Colon (tissue), 2 donors: ENCODE data around the gene KATNAL1.

Experiments used
- FAIRE-seq: peaks from 2 replicates; lab custom pipeline; 2012; peaks lifted over from hg19 to GRCh38; lab: Jason Lieb, UNC
- donor health status: control.
- donor health status: control.

The KATNAL1 gene

GRCh38 chr13:30332456-30333143, 25.2 kb upstream of the KATNAL1 start:
- FAIRE-seq = no peak

GRCh38 chr13:30331331-30331771, 24.0 kb upstream of the KATNAL1 start:
- FAIRE-seq = no peak

- no peak for FAIRE-seq
Observed at GRCh38 chr13:30329009-30329585, 21.7 kb upstream of the KATNAL1 start.

GRCh38 chr13:30325668-30326067, 18.3 kb upstream of the KATNAL1 start:
- no peak for FAIRE-seq

GRCh38 chr13:30323524-30323923, 16.2 kb upstream of the KATNAL1 start:
- no peak for FAIRE-seq

GRCh38 chr13:30322428-30322827, 15.1 kb upstream of the KATNAL1 start:
- no peak for FAIRE-seq

- no peak for FAIRE-seq
Observed at GRCh38 chr13:30321256-30321655, 13.9 kb upstream of the KATNAL1 start.

GRCh38 chr13:30319655-30320054, 12.3 kb upstream of the KATNAL1 start:
- FAIRE-seq = no peak

GRCh38 chr13:30319130-30319529, 11.8 kb upstream of the KATNAL1 start:
- FAIRE-seq = no peak

- no peak for FAIRE-seq
Observed at GRCh38 chr13:30318026-30318425, 10.7 kb upstream of the KATNAL1 start.

GRCh38 chr13:30314562-30314961, 7.2 kb upstream of the KATNAL1 start:
- no peak for FAIRE-seq

- FAIRE-seq = peak; percentile 18
Observed at GRCh38 chr13:30314069-30314468, 6.7 kb upstream of the KATNAL1 start.

- FAIRE-seq = no peak
Observed at GRCh38 chr13:30313311-30313710, 6.0 kb upstream of the KATNAL1 start.

GRCh38 chr13:30312904-30313303, 5.6 kb upstream of the KATNAL1 start:
- FAIRE-seq = no peak

GRCh38 chr13:30308548-30308947, 1.2 kb upstream of the KATNAL1 start:
- no peak for FAIRE-seq

GRCh38 chr13:30307971-30308290, 580 bp upstream of the KATNAL1 start:
- FAIRE-seq = no peak

- FAIRE-seq = no peak
Observed at GRCh38 chr13:30306762-30307193, 573 bp downstream of the KATNAL1 start.

- FAIRE-seq = no peak
Observed at GRCh38 chr13:30305456-30305970, 1.8 kb downstream of the KATNAL1 start.

- FAIRE-seq = no peak
Observed at GRCh38 chr13:30303269-30303668, 4.1 kb downstream of the KATNAL1 start.

- FAIRE-seq = no peak
Observed at GRCh38 chr13:30301827-30302226, 5.5 kb downstream of the KATNAL1 start.

- no peak for FAIRE-seq
Observed at GRCh38 chr13:30300596-30300995, 6.8 kb downstream of the KATNAL1 start.

GRCh38 chr13:30299786-30300185, 7.6 kb downstream of the KATNAL1 start:
- FAIRE-seq = no peak

GRCh38 chr13:30295116-30295515, 12.2 kb downstream of the KATNAL1 start:
- no peak for FAIRE-seq

- FAIRE-seq = no peak
Observed at GRCh38 chr13:30294004-30294403, 13.3 kb downstream of the KATNAL1 start.
